ENCODE measurements around the gene GFRA3. TPM values are rescaled to one million over a fixed set of nuclear protein-coding genes. Genes with fewer than 3 reads are reported as not detected.

Gene GFRA3
- polyA plus RNA-seq, 2 of the 4 experiments (the other 2 are of a cell fraction): 0.04 to 0.08 TPM

GRCh38 chr5:138238034-138238433 is 36.4 kb downstream of the GFRA3 start:
- WGBS (ENCODE audit: missing lambda C conversion rate): 39% methylated on average over 1 of the region's 1 CpG
- no peak for ATAC-seq
- Histone ChIP-seq H3K9me3 (no peaks in the 10 kb centered on the region), H3K4me2 (no peak overlapping the region), H3K4me3 (no peak overlapping the region), H3K27ac (no peak overlapping the region), H3K4me1 (no peaks in the 10 kb centered on the region)
- TF ChIP-seq ELK1 (IDR thresholded peaks at IDR 0.05; ENCODE audit: low read depth, low read length) (no peak), REST (IDR thresholded peaks at IDR 0.05) (no peak), SMC3 (IDR thresholded peaks at IDR 0.05) (no peak), KDM1A (IDR thresholded peaks at IDR 0.05; ENCODE audit: low read depth) (no peak), POLR2AphosphoS2 (conservative IDR thresholded peaks at IDR 0.05; ENCODE audit: low read length) (no peak), CEBPB (IDR thresholded peaks at IDR 0.05) (no peak), CBX2 (IDR thresholded peaks at IDR 0.05; ENCODE audit: borderline replicate concordance, low read depth) (no peak), POLR2A (IDR thresholded peaks at IDR 0.05; ENCODE audit: low read length) (no peak), NR3C1 (IDR thresholded peaks at IDR 0.05) (no peak), TFCP2L1 (CRISPR knock-in tag; IDR thresholded peaks at IDR 0.05) (no peak), RFX5 (IDR thresholded peaks at IDR 0.05) (no peak), HES2 (IDR thresholded peaks at IDR 0.05) (no peak), HDAC2 (IDR thresholded peaks at IDR 0.05) (no peak), HOXB13 (CRISPR knock-in tag; IDR thresholded peaks at IDR 0.05; ENCODE audit: low read depth) (no peak), HEYL (CRISPR knock-in tag; IDR thresholded peaks at IDR 0.05) (no peak), ESRRA (IDR thresholded peaks at IDR 0.05; ENCODE audit: borderline replicate concordance, low read length) (no peak), HOXA7 (CRISPR knock-in tag; IDR thresholded peaks at IDR 0.05) (no peak), HOXB5 (CRISPR knock-in tag; IDR thresholded peaks at IDR 0.05) (no peak), ZSCAN20 (CRISPR knock-in tag; IDR thresholded peaks at IDR 0.05) (no peak)
- POLR2A ChIA-PET: no interaction called here
- no peak for FAIRE-seq
- CTCF ChIA-PET: interaction anchor here (1.3 kb wide), 1 partner anchor 15 kb away, joined by 5 read pairs; no protein-coding TSS in a partner anchor
- no peak for DNase-seq (ENCODE audit: low read depth in 1 of 2, low spot score in 1 of 2)

GRCh38 chr5:138234651-138235050 is 39.8 kb downstream of the GFRA3 start:
- FAIRE-seq (no peak), DNase-seq (ENCODE audit: low read depth in 1 of 2, low spot score in 1 of 2) (no peak), ATAC-seq (no peak)
- Histone ChIP-seq H3K4me2 (no peak overlapping the region), H3K27ac (no peak overlapping the region), H3K9me3 (no peaks in the 10 kb centered on the region), H3K4me1 (peaks cover 16% of the 10 kb centered on the region), H3K4me3 (no peak overlapping the region)
- ChIA-PET POLR2A (no interaction called here), CTCF (interaction anchor here (1.2 to 3.9 kb wide), 4 partner anchors 11 to 215 kb away, joined by 4 to 32 read pairs (median 9); partner anchors contain the start of gene KDM3B)
- WGBS (ENCODE audit: missing lambda C conversion rate): 81% methylated on average over 2 of the region's 2 CpGs
- no peak for TF ChIP-seq PBX3 (IDR thresholded peaks at IDR 0.05)
- no peak for TF ChIP-seq EHMT2 (IDR thresholded peaks at IDR 0.05; ENCODE audit: low read depth)
- TF ChIP-seq SREBF2 (IDR thresholded peaks at IDR 0.05): no peak
- no peak for TF ChIP-seq USF2 (IDR thresholded peaks at IDR 0.05)
- no peak for TF ChIP-seq HOXB13 (CRISPR knock-in tag; IDR thresholded peaks at IDR 0.05; ENCODE audit: low read depth)
- no peak for TF ChIP-seq CBX8 (IDR thresholded peaks at IDR 0.05)
- no peak for TF ChIP-seq CHD2 (IDR thresholded peaks at IDR 0.05; ENCODE audit: low read length, partially characterized antibody)
- no peak for TF ChIP-seq RAD21 (conservative IDR thresholded peaks at IDR 0.05 in 1 of 2, IDR thresholded peaks at IDR 0.05 in 1 of 2)
- no peak for TF ChIP-seq JUN (IDR thresholded peaks at IDR 0.05)
- TF ChIP-seq NPAS2 (CRISPR knock-in tag; IDR thresholded peaks at IDR 0.05; ENCODE audit: borderline replicate concordance): no peak
- TF ChIP-seq CEBPB (IDR thresholded peaks at IDR 0.05): no peak
- no peak for TF ChIP-seq ZC3H11A (IDR thresholded peaks at IDR 0.05)
- TF ChIP-seq JUNB (IDR thresholded peaks at IDR 0.05): no peak
- no peak for TF ChIP-seq TP53 (CRISPR knock-in tag; IDR thresholded peaks at IDR 0.05)
- TF ChIP-seq ATOH8 (CRISPR knock-in tag; IDR thresholded peaks at IDR 0.05; ENCODE audit: low read depth): no peak
- no peak for TF ChIP-seq BCL3 (IDR thresholded peaks at IDR 0.05)
